Measurements from ENCODE around the gene RGS17.

- TF ChIP-seq CTCF (IDR thresholded peaks at IDR 0.05; ENCODE audit: insufficient read depth, low read length): no peak
- peak; percentile 85 for TF ChIP-seq GABPA (IDR thresholded peaks at IDR 0.05; ENCODE audit: low read depth)
- no peak for TF ChIP-seq REST (IDR thresholded peaks at IDR 0.05; ENCODE audit: insufficient replicate concordance, low read depth)
- TF ChIP-seq POLR2AphosphoS5 (IDR thresholded peaks at IDR 0.05; ENCODE audit: low read depth): 0 out of 2 replicates have a peak, but pooled peaks have one; percentile 31
Observed at GRCh38 chr6:153002613-153003365, 128.3 kb downstream of the RGS17 start, which contains the start of gene MTRF1L.

All from HL-60 (cell line).